DMS 273 treated with DMSO at 0.1 percent for 48 hours (cell line): ENCODE measurements around the gene PCSK1.
A peak's percentile ranks its signal among the peaks of the same experiment; 100 is the strongest.
"Not testable (repeated sequence)": the region's sequence is repeated elsewhere in the genome, so short reads cannot be mapped to it uniquely, and the experiment has no call there.

Experiments used
- DNase-seq: peaks from one replicate; lab custom pipeline; 2025; lab: John Stamatoyannopoulos, UW

PCSK1 gene

DNA sequence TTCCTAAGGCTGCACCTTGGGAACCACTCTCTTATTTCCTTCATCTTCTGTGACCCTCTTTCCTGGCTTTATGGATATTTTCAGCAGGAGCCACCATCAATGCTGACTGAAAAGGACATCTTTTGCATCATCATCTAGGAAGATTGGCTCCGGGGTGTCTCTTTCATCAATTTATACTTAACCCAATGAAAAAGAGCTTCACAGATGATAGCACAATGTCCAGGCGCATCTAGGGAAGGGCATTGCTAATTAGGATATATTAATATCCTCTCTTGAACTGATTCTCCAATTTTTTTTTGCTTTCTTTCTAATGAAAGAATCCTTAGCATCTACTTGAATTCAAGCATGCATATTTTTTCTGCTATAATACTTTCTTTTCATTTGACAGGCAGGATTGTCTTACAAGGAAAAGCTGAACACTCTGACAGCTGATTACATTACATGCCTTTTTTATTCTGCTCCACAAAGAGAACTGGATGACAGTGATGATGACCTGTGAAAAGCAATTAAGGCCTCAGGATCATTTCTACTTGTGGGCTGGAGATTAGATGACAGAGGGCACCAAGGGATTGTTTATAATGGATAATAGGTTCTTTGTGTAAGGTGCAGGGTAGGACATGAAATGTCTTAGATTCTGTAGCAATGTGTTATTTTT lies 60.2 kb downstream of the PCSK1 start:
- no peak for DNase-seq

DNA sequence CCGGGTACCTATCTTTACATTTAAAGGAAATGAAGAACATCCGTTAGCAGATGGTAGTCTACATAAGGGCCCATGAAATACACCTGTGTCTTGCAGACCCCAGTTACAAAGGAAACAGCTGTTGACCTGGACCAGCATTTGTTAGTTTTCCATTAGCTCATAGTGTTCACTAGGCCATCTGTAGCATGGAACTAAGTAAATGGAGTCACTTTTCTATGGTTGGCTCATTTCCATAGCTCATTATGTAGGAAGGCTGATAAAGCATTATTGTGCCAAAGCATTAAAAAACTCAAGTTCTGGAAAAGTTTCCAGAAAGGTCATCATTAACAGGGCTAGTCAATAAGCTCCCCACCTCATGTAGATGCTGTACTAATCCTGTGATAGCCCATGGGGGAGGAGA lies 62.1 kb downstream of the PCSK1 start:
- peak; percentile 57 for DNase-seq

DNA sequence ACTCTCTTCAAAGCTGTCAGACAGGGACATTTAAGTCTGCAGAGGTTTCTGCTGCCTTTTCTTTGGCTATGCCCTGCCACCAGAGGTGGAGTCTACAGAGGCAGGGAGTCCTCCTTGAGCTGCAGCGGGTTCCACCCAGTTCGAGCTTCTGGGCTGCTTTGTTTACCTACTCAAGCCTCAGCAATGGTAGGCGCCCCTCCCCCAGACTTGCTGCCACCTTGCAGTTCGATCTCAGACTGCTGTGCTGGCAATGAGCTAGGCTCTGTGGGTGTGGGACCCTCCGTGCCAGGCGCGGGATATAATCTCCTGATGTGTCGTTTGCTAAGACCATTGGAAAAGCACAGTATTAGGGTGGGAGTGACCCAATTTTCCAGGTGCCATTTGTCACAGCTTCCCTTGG lies 65.7 kb downstream of the PCSK1 start:
- DNase-seq = not testable (repeated sequence)

DNA sequence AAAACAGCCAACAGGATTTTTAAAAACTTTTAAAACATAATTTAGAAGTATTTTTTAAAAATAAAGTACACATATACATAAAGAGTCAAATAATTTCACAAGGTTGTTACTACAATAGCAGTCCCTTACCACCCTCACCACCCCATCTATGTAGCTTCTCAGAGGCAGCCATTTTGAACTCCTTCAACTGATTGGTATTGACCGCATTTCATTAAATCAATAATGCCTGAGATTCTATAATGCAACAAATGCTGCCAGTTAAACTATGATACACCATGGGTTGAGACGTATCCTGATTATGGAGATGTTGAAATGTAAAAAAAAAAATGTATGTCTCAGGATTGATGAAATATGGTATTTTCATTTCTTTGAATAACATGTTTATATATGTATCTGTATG lies 78.8 kb downstream of the PCSK1 start:
- no peak for DNase-seq

DNA sequence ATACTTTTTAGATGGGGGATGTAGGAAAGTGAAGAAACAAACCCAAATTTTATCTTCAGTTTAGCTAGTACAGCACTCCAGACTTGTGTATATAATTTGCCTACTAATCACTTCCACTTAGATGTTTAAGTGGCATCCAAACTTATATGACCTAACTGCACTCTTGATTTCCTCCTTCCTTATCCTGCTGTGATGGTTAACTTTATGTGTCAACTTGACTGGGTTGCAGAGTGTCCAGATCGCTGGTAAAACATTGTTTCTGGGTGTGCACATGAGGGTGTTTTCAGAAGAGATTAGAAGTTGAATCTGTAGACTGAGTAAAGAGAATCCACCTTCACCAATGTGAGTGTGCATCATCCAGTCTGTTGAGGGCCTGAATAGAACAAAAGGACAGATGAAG lies 79.8 kb downstream of the PCSK1 start:
- no peak for DNase-seq

DNA sequence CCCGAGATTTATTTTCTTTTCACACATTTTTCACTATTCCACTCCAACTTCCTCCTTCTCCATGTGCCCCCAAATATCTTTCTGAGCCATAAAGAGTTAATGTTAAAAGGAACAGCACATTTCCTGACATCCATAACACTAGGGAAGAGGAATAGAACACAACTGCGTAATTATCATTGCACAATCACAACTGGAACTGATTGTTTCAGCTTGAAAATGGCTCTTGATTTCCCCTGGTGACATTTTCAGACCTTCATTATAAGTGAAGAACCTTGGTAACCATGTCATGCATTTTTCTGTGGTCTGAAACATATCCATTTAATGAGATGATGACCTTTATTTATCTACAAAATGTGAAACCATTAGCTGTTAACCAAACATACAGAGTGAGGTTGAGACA lies 82.4 kb downstream of the PCSK1 start:
- no peak for DNase-seq

DNA sequence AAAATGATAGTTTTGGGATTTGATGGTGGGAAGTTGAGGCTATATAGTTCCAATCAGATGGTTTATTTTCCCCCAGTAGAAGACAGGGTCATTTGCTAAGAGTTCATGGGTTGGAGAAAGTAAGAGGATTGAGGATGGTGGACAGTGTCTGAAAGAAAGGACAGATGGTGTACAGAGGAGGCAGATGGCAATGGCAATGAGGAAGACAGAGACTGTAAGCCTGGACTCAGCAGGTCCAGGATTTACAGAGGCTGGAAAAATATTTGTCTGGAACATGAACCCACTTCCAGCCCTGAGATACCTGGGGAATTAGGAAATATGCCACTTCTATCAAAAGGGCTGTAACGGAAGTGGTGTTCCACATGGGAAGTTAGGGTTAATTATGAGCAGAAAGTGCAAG lies 84.5 kb downstream of the PCSK1 start:
- peak; percentile 46 for DNase-seq

DNA sequence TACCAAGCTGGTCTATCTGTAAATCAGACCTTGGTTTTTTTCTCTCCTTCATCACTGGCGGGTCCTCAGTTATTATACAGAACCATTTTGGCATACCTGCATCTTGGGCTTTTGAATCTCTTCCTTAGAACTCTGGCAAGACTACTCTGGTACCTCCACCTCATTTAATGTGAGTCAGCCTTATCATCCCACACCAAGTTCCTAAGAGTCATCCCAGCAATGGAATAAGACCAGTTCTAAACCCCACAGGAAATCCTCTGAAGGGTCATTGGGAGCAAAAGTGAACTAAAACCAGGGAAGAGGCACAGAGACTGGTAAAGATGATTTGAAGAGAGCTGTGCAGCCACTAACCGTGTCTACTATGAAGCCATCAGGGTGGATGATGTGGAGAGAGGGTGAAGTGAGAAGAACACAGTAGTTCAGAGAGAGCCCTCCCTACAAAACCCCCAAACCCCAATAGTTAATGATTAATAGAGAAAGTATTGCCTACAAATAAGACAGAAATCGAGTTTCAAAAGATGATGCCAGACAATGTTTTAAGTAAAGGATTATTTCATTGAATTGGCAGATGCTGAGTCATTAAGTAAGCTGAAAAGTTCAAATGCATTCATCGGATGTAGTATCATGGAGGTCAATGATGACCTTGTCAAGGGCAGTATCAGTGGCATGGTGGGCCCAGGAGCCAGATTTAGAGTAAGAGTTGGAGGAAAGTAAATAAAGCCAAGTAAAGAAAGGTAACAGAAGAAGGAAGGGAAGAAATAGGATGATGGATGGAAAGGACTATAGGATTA lies 85.4 kb downstream of the PCSK1 start:
- no peak for DNase-seq

DNA sequence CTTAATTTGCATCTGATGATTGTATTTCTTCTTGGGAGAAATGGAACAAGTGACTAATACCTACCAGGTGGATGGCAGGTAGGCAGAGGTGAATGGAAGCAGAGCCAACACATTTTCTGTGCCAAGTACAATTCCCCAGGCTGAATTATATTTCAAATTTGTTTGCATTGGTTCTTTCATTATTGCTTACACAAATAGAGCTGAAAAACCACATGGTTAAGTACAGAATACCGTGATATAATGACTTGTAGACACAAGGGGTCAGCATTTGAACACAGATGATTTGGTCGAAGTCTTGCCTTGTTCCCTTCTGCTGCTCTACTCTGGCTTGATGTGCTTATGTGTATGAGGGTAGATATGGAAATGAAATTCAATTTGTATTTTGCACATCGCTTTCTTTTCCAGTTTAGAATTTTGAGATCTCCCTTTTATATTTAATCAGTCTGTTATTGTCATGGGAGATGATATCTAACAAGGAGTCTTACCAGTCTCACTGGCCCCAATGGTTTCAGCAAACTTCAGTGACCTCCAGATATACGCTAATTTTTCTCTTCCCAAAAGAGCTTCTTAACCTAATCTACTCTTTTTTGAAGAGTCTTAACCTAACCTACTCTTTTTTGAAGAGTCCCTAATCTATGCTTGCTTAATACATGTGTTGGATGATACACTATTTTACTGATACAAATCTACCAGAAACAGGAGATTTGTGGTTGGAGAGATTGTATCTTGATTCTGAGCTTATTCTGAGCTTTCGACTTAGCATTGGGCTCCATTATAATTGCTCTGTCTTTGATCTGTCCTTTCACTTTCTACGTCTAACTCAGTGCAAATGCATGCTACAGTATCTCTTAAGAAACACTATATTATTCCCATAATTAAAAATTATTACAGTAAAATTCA lies 88.1 kb downstream of the PCSK1 start:
- DNase-seq = peak; percentile 26

DNA sequence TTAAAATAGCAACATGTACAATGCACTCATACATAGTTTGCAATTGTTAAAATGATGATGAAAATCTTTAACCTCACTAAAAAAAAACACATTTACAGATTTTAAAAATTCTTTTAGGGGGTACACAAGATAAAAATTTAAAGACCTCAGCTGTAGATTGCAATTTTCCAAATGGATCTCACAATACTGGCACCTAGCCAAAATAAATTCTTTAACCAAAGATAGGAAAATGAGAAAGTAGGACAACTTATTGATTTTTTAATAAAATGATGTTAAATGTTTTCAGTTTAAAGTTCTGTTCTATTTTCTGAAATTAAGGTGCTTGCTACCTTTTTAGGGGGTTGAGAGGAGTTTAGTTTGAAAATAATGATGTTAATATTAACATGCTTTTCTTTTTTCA lies 90.0 kb downstream of the PCSK1 start:
- DNase-seq = no peak

DNA sequence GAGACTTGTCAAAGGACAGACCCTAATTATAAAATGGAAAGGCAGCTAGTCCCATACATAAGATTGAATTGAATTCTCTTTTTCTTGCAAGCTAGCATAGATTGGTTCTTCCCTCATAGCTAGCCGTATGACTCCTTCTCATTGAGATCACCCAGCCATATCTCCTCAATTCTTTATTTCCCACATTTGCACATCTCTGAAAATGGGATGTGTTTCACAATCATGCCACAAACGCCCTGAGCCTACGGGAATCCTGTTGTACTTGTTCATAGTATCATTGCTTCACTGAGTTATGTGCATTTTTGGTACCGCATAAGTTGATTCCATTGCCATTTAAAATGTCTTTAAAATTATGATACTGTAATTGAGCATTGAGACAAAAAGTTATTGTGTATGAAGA lies 90.5 kb downstream of the PCSK1 start:
- DNase-seq = no peak
